MCF 10A (cell line): ENCODE measurements around the gene JOSD2. TPM values are rescaled to one million over a fixed set of nuclear protein-coding genes. Genes with fewer than 3 reads are reported as not detected.
A peak's percentile ranks its signal among the peaks of the same experiment; 100 is the strongest.

Source experiments
- BruUV-seq: library from RNA; stranded (reverse); fragments of 400-500 nt; replicated peaks from 2 replicates; lab custom pipeline; 2021; lab: Mats Ljungman, UMichigan
- CTCF ChIA-PET: fragments of 300-600 bp; sonication (Branson Sonifier 250); formaldehyde crosslinking; extraction: SDS; loops from one replicate; lab custom pipeline; 2021; ENCODE audit warnings: antibody characterized with exemption, inconsistent platforms; lab: Yijun Ruan, JAX
- POLR2A ChIA-PET: fragments of 300-600, 350-650 bp; sonication (Branson Sonifier 250); formaldehyde crosslinking; extraction: SDS; loops from one replicate; lab custom pipeline; 2020; ENCODE audit warnings: antibody characterized with exemption, inconsistent platforms; lab: Yijun Ruan, JAX
- DNase-seq: peaks from one replicate; pipeline ENCODE4 v3.0.0-alpha.2; 2018; ENCODE audit not compliant: unreplicated experiment
- H3K27ac Mint-ChIP-seq: one replicate; pipeline ENCODE4 v1.8.0; 2022; ENCODE audit warnings: mild to moderate bottlenecking, low read depth, mixed read lengths; ENCODE audit not compliant: unreplicated experiment
- H3K27me3 Mint-ChIP-seq: one replicate; pipeline ENCODE4 v1.8.0; 2022; ENCODE audit warnings: mixed read lengths; ENCODE audit not compliant: insufficient read depth, unreplicated experiment
- H3K36me3 Mint-ChIP-seq: one replicate; pipeline ENCODE4 v1.8.0; 2022; ENCODE audit warnings: mild to moderate bottlenecking, moderate library complexity, mixed read lengths; ENCODE audit not compliant: insufficient read depth, unreplicated experiment
- H3K4me1 Mint-ChIP-seq: one replicate; pipeline ENCODE4 v1.8.0; 2022; ENCODE audit warnings: mixed read lengths; ENCODE audit not compliant: insufficient read depth, unreplicated experiment
- H3K4me3 Mint-ChIP-seq: one replicate; pipeline ENCODE4 v1.8.0; 2022; ENCODE audit warnings: mild to moderate bottlenecking, moderate library complexity, mixed read lengths; ENCODE audit not compliant: unreplicated experiment
- H3K9me3 Mint-ChIP-seq: one replicate; pipeline ENCODE4 v1.8.0; 2022; ENCODE audit warnings: mixed read lengths; ENCODE audit not compliant: unreplicated experiment
- CTCF ChIP-seq: fragments of 200-600 bp; IDR thresholded peaks from one replicate; pipeline ENCODE4 v1.8.0; 2022; ENCODE audit warnings: antibody characterized with exemption, mild to moderate bottlenecking; ENCODE audit not compliant: unreplicated experiment
- intact Hi-C: fragments of 100-400 bp; cut with micrococcal nuclease; formaldehyde crosslinking; loops from 2 replicates; pipeline ENCODE4 v1.14.1; 2022
- total RNA-seq: library from RNA; stranded (reverse); gene quantifications from 2 replicates; pipeline ENCODE4 v1.2.3, GENCODE V29; 2022

The JOSD2 gene
- total RNA-seq, 1 experiment from 2014 or later, result 65.8 TPM

- H3K4me1 Mint-ChIP-seq, result no peaks in the 10 kb centered on the region
- H3K27me3 Mint-ChIP-seq, result peaks cover 17% of the 10 kb centered on the region
- peaks cover 14% of the 10 kb centered on the region for H3K9me3 Mint-ChIP-seq
- POLR2A ChIA-PET, result interaction anchor here (0.6 to 1.6 kb wide), 3 partner anchors 25 to 91 kb away, joined by 3 to 10 read pairs (median 4); partner anchors contain the start of gene POLD1
- H3K4me3 Mint-ChIP-seq, result no peak overlapping the region
- intact Hi-C loops, result loop anchor here (2.0 kb wide), 2 partner anchors 103 to 323 kb away; no protein-coding TSS in a partner anchor
- DNase-seq, result peak; percentile 14
- CTCF ChIA-PET, result interaction anchor here (0.6 to 3.4 kb wide), 15 partner anchors 11 to 118 kb away, joined by 3 to 27 read pairs (median 6); partner anchors contain the start of gene NR1H2
- H3K36me3 Mint-ChIP-seq, result no peaks in the 10 kb centered on the region
- TF ChIP-seq CTCF, result no peak
- no TSS peak for BruUV-seq
- no peak overlapping the region for H3K27ac Mint-ChIP-seq
These were observed 50.7 kb downstream of the JOSD2 start for GRCh38 chr19:50460161-50460765.

GRCh38 chr19:50459638-50460037 lies 51.4 kb downstream of the JOSD2 start:
- no peak overlapping the region for H3K27ac Mint-ChIP-seq
- no peak overlapping the region for H3K4me3 Mint-ChIP-seq
- peaks cover 14% of the 10 kb centered on the region for H3K9me3 Mint-ChIP-seq
- H3K27me3 Mint-ChIP-seq, result peaks cover 17% of the 10 kb centered on the region
- H3K4me1 Mint-ChIP-seq, result no peaks in the 10 kb centered on the region
- TF ChIP-seq CTCF, result no peak
- DNase-seq, result no peak
- no peaks in the 10 kb centered on the region for H3K36me3 Mint-ChIP-seq
- no TSS peak for BruUV-seq
- intact Hi-C loops, result loop anchor here (2.0 kb wide), 2 partner anchors 103 to 323 kb away; no protein-coding TSS in a partner anchor
- ChIA-PET CTCF (interaction anchor here (1.4 to 1.6 kb wide), 2 partner anchors 91 to 92 kb away, joined by 10 to 11 read pairs; no protein-coding TSS in a partner anchor), POLR2A (no interaction called here)

- peaks cover 14% of the 10 kb centered on the region for H3K9me3 Mint-ChIP-seq
- POLR2A ChIA-PET, result no interaction called here
- H3K27me3 Mint-ChIP-seq, result peaks cover 17% of the 10 kb centered on the region
- CTCF ChIA-PET, result interaction anchor here (1.4 kb wide), 1 partner anchor 90 kb away, joined by 4 read pairs; no protein-coding TSS in a partner anchor
- H3K27ac Mint-ChIP-seq, result no peak overlapping the region
- no TSS peak for BruUV-seq
- H3K4me1 Mint-ChIP-seq, result no peaks in the 10 kb centered on the region
- intact Hi-C loops, result no loop called here
- no peak overlapping the region for H3K4me3 Mint-ChIP-seq
- no peaks in the 10 kb centered on the region for H3K36me3 Mint-ChIP-seq
- DNase-seq, result no peak
- no peak for TF ChIP-seq CTCF
These were observed 51.9 kb downstream of the JOSD2 start for GRCh38 chr19:50459067-50459456.

- CTCF ChIA-PET, result interaction anchor here (1.3 to 1.4 kb wide), 2 partner anchors 89 to 101 kb away, joined by 4 read pairs; no protein-coding TSS in a partner anchor
- intact Hi-C loops, result no loop called here
- Mint-ChIP-seq H3K27ac (no peak overlapping the region), H3K4me1 (no peaks in the 10 kb centered on the region), H3K36me3 (no peaks in the 10 kb centered on the region), H3K27me3 (peaks cover 17% of the 10 kb centered on the region), H3K4me3 (no peak overlapping the region), H3K9me3 (peaks cover 14% of the 10 kb centered on the region)
- no peak for DNase-seq
- TF ChIP-seq CTCF, result no peak
- POLR2A ChIA-PET, result interaction anchor here (1.0 kb wide), 1 partner anchor 75 kb away, joined by 3 read pairs; no protein-coding TSS in a partner anchor
- BruUV-seq, result no TSS peak
These were observed 52.5 kb downstream of the JOSD2 start for GRCh38 chr19:50458396-50459066.
